ENCODE results near the gene RRAD. TPM values are rescaled to one million over a fixed set of nuclear protein-coding genes. Genes with fewer than 3 reads are reported as not detected.

The RRAD gene
- total RNA-seq, 1 experiment from 2014 or later, result 1.3 TPM

DNA sequence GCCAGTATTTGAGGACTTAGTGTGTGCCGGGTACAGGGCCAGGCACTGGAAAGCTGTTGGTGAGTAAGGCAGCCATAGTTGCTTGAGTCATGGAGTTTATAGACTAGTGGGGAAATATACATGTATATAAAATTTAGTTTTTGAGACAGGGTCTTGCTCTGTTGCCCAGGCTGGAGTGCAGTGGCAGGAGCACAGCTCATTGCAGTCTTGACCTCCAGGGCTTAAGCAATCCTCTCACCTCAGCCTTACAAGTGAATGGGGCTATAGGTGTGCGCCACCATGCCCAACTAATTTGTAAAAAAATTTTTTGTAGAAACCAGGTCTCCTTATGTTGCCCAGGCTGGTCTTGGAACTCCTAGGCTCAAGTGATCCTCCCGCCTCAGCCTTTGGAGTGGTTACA is 42.6 kb downstream of the RRAD start:
- peaks cover 19% of the 10 kb centered on the region for H3K4me1 Mint-ChIP-seq (ENCODE audit: low read depth, unreplicated experiment)
- CTCF ChIA-PET, result no interaction called here

DNA sequence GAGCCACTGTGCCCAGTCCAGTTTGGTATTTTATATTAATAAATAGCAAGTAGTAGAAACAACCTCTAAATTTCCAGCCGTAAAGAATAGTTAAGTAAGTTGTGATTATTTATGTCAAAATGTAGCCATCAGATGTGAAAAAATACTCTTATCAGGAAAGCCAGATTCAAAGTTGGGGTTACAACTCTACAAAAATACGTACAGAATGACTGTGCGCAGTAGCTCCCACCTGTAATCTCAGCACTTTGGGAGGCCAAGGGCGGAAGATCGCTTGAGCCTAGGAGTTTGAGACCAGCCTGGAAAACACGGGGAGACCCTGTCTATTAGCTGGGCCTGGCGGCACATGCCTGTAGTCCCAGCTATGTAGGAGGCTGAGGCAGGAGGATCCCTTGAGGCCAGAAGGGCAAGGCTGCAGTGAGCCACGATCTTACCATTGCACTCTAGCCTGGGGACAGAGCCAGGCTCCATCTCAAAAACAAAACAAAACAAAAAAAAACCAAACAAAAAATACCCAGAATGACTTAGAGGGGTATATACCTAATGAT is 43.3 kb downstream of the RRAD start:
- TF ChIP-seq CTCF (IDR thresholded peaks at IDR 0.05; ENCODE audit: unreplicated experiment), result no peak
- intact Hi-C loops (cut with micrococcal nuclease; ENCODE audit: unreplicated experiment), result no loop called here
- Mint-ChIP-seq H3K4me3 (ENCODE audit: low read depth, unreplicated experiment) (peak overlapping the region; percentile 92), H3K36me3 (ENCODE audit: insufficient read depth, unreplicated experiment) (peaks cover 35% of the 10 kb centered on the region), H3K27me3 (ENCODE audit: unreplicated experiment) (no peaks in the 10 kb centered on the region), H3K9me3 (ENCODE audit: low read depth, unreplicated experiment) (no peaks in the 10 kb centered on the region), H3K4me1 (ENCODE audit: low read depth, unreplicated experiment) (peaks cover 19% of the 10 kb centered on the region), H3K27ac (ENCODE audit: unreplicated experiment) (no peak overlapping the region)
- TSS peak; percentile 37 for BruUV-seq (replicated peaks)
- DNase-seq, result no peak
- CTCF ChIA-PET, result interaction anchor here (1.0 to 2.5 kb wide), 3 partner anchors 9 to 13 kb away, joined by 3 to 16 read pairs (median 4); no protein-coding TSS in a partner anchor

More for the DNA sequence above, 42.6 kb downstream of the RRAD start:
- H3K27me3 Mint-ChIP-seq (ENCODE audit: unreplicated experiment), result no peaks in the 10 kb centered on the region
- no peak overlapping the region for H3K27ac Mint-ChIP-seq (ENCODE audit: unreplicated experiment)
- TF ChIP-seq CTCF (IDR thresholded peaks at IDR 0.05; ENCODE audit: unreplicated experiment), result no peak
- H3K36me3 Mint-ChIP-seq (ENCODE audit: insufficient read depth, unreplicated experiment), result peaks cover 35% of the 10 kb centered on the region
- no peak overlapping the region for H3K4me3 Mint-ChIP-seq (ENCODE audit: low read depth, unreplicated experiment)
- no peak for DNase-seq
- intact Hi-C loops (cut with micrococcal nuclease; ENCODE audit: unreplicated experiment), result no loop called here
- BruUV-seq (replicated peaks), result no TSS peak
- H3K9me3 Mint-ChIP-seq (ENCODE audit: low read depth, unreplicated experiment), result no peaks in the 10 kb centered on the region

DNA sequence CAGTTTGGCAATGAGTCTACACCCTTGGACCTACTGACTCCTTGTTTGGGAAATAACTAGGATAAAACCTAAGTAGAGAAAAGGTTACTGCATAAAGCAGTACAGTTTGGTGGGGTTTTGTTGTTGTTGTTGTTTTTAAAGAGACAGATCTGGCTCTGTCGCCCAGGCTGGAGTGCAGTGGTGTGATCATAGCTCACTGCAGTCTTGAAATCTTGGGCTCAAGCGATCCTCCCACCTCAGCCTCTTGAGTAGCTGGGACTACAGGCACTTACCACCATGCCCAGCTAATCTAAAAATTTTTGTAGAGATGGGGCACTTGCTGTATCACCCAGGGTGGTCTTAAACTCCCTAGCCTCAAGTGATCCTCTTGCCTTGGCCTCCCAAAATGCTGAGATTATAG is 43.8 kb downstream of the RRAD start:
- no TSS peak for BruUV-seq (replicated peaks)
- no peak for TF ChIP-seq CTCF (IDR thresholded peaks at IDR 0.05; ENCODE audit: unreplicated experiment)
- no peak for DNase-seq
- Mint-ChIP-seq H3K4me1 (ENCODE audit: low read depth, unreplicated experiment) (peaks cover 19% of the 10 kb centered on the region), H3K27ac (ENCODE audit: unreplicated experiment) (no peak overlapping the region), H3K4me3 (ENCODE audit: low read depth, unreplicated experiment) (peak overlapping the region; percentile 92), H3K36me3 (ENCODE audit: insufficient read depth, unreplicated experiment) (peaks cover 35% of the 10 kb centered on the region), H3K9me3 (ENCODE audit: low read depth, unreplicated experiment) (no peaks in the 10 kb centered on the region), H3K27me3 (ENCODE audit: unreplicated experiment) (no peaks in the 10 kb centered on the region)
- CTCF ChIA-PET, result interaction anchor here (1.0 to 2.5 kb wide), 5 partner anchors 8 to 51 kb away, joined by 3 to 16 read pairs (median 7); partner anchors contain the start of gene NAE1
- intact Hi-C loops (cut with micrococcal nuclease; ENCODE audit: unreplicated experiment), result no loop called here

- DNase-seq, result no peak
- peaks cover 19% of the 10 kb centered on the region for H3K4me1 Mint-ChIP-seq (ENCODE audit: low read depth, unreplicated experiment)
- no peak overlapping the region for H3K27ac Mint-ChIP-seq (ENCODE audit: unreplicated experiment)
- no TSS peak for BruUV-seq (replicated peaks)
- CTCF ChIA-PET, result interaction anchor here (0.6 to 2.5 kb wide), 11 partner anchors 8 to 273 kb away, joined by 3 to 16 read pairs (median 4); partner anchors contain the start of genes DYNC1LI2 and NAE1
- TF ChIP-seq CTCF (IDR thresholded peaks at IDR 0.05; ENCODE audit: unreplicated experiment), result no peak
- intact Hi-C loops (cut with micrococcal nuclease; ENCODE audit: unreplicated experiment), result no loop called here
- H3K9me3 Mint-ChIP-seq (ENCODE audit: low read depth, unreplicated experiment), result no peaks in the 10 kb centered on the region
- peak overlapping the region; percentile 92 for H3K4me3 Mint-ChIP-seq (ENCODE audit: low read depth, unreplicated experiment)
- peaks cover 35% of the 10 kb centered on the region for H3K36me3 Mint-ChIP-seq (ENCODE audit: insufficient read depth, unreplicated experiment)
- no peaks in the 10 kb centered on the region for H3K27me3 Mint-ChIP-seq (ENCODE audit: unreplicated experiment)
Observed at GRCh38 chr16:66881014-66881417, 44.3 kb downstream of the RRAD start.
